H9 (cell line): ENCODE results near the gene CDKL1. TPM values are rescaled to one million over a fixed set of nuclear protein-coding genes. Genes with fewer than 3 reads are reported as not detected.
"Not testable (repeated sequence)": the region's sequence is repeated elsewhere in the genome, so short reads cannot be mapped to it uniquely, and the experiment has no call there.

Experiments
- DNase-seq: peaks from one replicate; pipeline ENCODE4 v3.0.0-alpha.2; 2017
- H2AFZ ChIP-seq: one replicate; pipeline ENCODE4 v1.6.1; 2013; ENCODE audit warnings: mild to moderate bottlenecking, low read length, control low read depth, moderate library complexity
- H2AK5ac ChIP-seq: 2 replicates; pipeline ENCODE4 v1.6.1; 2013; ENCODE audit warnings: low read length, control low read depth, mixed read lengths; ENCODE audit not compliant: insufficient read length
- H2BK120ac ChIP-seq: one replicate; pipeline ENCODE4 v1.6.1; 2013; ENCODE audit warnings: low read depth, mild to moderate bottlenecking, low read length, control low read depth, inconsistent platforms; ENCODE audit not compliant: poor library complexity, severe bottlenecking
- H2BK12ac ChIP-seq: 2 replicates; pipeline ENCODE4 v1.6.1; 2013; ENCODE audit warnings: low read length, control low read depth, mixed read lengths, low read depth; ENCODE audit not compliant: insufficient read length
- H2BK15ac ChIP-seq: 2 replicates; pipeline ENCODE4 v1.6.1; 2013; ENCODE audit warnings: low read depth, low read length, control low read depth
- H2BK20ac ChIP-seq: one replicate; pipeline ENCODE4 v1.6.1; 2013; ENCODE audit warnings: low read depth, mild to moderate bottlenecking, low read length, control low read depth, inconsistent platforms; ENCODE audit not compliant: poor library complexity, severe bottlenecking
- H2BK5ac ChIP-seq: 2 replicates; pipeline ENCODE4 v1.6.1; 2013; ENCODE audit warnings: low read length, control low read depth, mixed read lengths; ENCODE audit not compliant: insufficient read length
- H3K14ac ChIP-seq: 2 replicates; pipeline ENCODE4 v1.6.1; 2013; ENCODE audit warnings: low read length, control low read depth; ENCODE audit not compliant: insufficient read depth
- H3K18ac ChIP-seq: 2 replicates; pipeline ENCODE4 v1.6.1; 2013; ENCODE audit warnings: low read depth, mild to moderate bottlenecking, mixed read lengths, low read length, control low read depth; ENCODE audit not compliant: insufficient read length
- H3K23ac ChIP-seq: 2 replicates; pipeline ENCODE4 v1.6.1; 2013; ENCODE audit warnings: low read length, control low read depth, mixed read lengths, low read depth; ENCODE audit not compliant: insufficient read length
- H3K23me2 ChIP-seq: 2 replicates; pipeline ENCODE4 v1.6.1; 2013; ENCODE audit warnings: low read depth, mild to moderate bottlenecking, mixed read lengths, low read length, control low read depth; ENCODE audit not compliant: insufficient read length, poor library complexity, severe bottlenecking
- H3K27ac ChIP-seq: 2 replicates; pipeline ENCODE4 v1.5.1; 2013; ENCODE audit warnings: low read length, control low read depth, mixed read lengths, low read depth; ENCODE audit not compliant: insufficient read length
- H3K27me3 ChIP-seq: 2 replicates; pipeline ENCODE4 v1.6.1; 2013; ENCODE audit warnings: low read length, control low read depth, inconsistent platforms; ENCODE audit not compliant: insufficient read depth
- H3K4ac ChIP-seq: 2 replicates; pipeline ENCODE4 v1.6.1; 2013; ENCODE audit warnings: low read depth, mild to moderate bottlenecking, control low read depth, inconsistent platforms, low read length, moderate library complexity
- H3K4me1 ChIP-seq: 2 replicates; pipeline ENCODE4 v1.6.1; 2013; ENCODE audit warnings: low read length, control low read depth, inconsistent platforms; ENCODE audit not compliant: insufficient read depth
- H3K4me2 ChIP-seq: 2 replicates; pipeline ENCODE4 v1.6.1; 2013; ENCODE audit warnings: low read length, control low read depth, mixed read lengths; ENCODE audit not compliant: insufficient read length, insufficient read depth
- H3K56ac ChIP-seq: 2 replicates; pipeline ENCODE4 v1.6.1; 2013; ENCODE audit warnings: low read depth, mild to moderate bottlenecking, mixed read lengths, low read length, control low read depth; ENCODE audit not compliant: insufficient read length
- H3K79me1 ChIP-seq: 2 replicates; pipeline ENCODE4 v1.6.1; 2013; ENCODE audit warnings: low read depth, mild to moderate bottlenecking, moderate library complexity, low read length, control low read depth, inconsistent platforms; ENCODE audit not compliant: insufficient read depth, poor library complexity, severe bottlenecking
- H3K79me2 ChIP-seq: 2 replicates; pipeline ENCODE4 v1.6.1; 2013; ENCODE audit warnings: low read length, control low read depth, inconsistent platforms; ENCODE audit not compliant: insufficient read depth
- H3K9ac ChIP-seq: 2 replicates; pipeline ENCODE4 v1.6.1; 2013; ENCODE audit warnings: low read length, control low read depth, mixed read lengths; ENCODE audit not compliant: insufficient read length; ENCODE audit errors: extremely low read depth
- H3K9me3 ChIP-seq: one replicate; pipeline ENCODE4 v1.6.1; 2013; ENCODE audit warnings: low read depth, low read length, inconsistent platforms; ENCODE audit not compliant: control insufficient read depth
- H3T11ph ChIP-seq: one replicate; pipeline ENCODE4 v1.6.1; 2013; ENCODE audit warnings: mild to moderate bottlenecking, low read length, control low read depth, inconsistent platforms
- H4K20me1 ChIP-seq: one replicate; pipeline ENCODE4 v1.6.1; 2013; ENCODE audit not compliant: control insufficient read depth, insufficient read length, insufficient read depth
- H4K5ac ChIP-seq: 2 replicates; pipeline ENCODE4 v1.6.1; 2013; ENCODE audit warnings: low read depth, mild to moderate bottlenecking, mixed read lengths, low read length, control low read depth; ENCODE audit not compliant: insufficient read length
- H4K8ac ChIP-seq: replicated peaks from 2 replicates; pipeline ENCODE4 v1.6.1; 2013; ENCODE audit warnings: low read length, control low read depth, mixed read lengths, low read depth; ENCODE audit not compliant: insufficient read length
- H4K91ac ChIP-seq: 2 replicates; pipeline ENCODE4 v1.6.1; 2013; ENCODE audit warnings: low read depth, mild to moderate bottlenecking, moderate library complexity, mixed read lengths, low read length, control low read depth; ENCODE audit not compliant: insufficient read length
- H3K27ac Mint-ChIP-seq, 3 experiments: 2 replicates in 2 of 3; 3 replicates in 1 of 3; pipeline ENCODE4 v1.8.0; 2020 to 2021; ENCODE audit warnings: mixed read lengths in 3 of 3, mild to moderate bottlenecking in 1 of 3, moderate library complexity in 1 of 3
- H3K27me3 Mint-ChIP-seq: 2 replicates; pipeline ENCODE4 v1.8.0; 2021; ENCODE audit warnings: low read depth, mild to moderate bottlenecking, moderate library complexity, mixed read lengths
- H3K36me3 Mint-ChIP-seq, 3 experiments: 2 replicates in 2 of 3; 3 replicates in 1 of 3; pipeline ENCODE4 v1.8.0; 2020 to 2021; ENCODE audit warnings: low read depth in 3 of 3, mixed read lengths in 3 of 3; ENCODE audit not compliant: insufficient read depth in 1 of 3
- H3K4me1 Mint-ChIP-seq, 2 experiments: 2 replicates each; pipeline ENCODE4 v1.8.0; 2020; ENCODE audit warnings: mixed read lengths in 2 of 2
- H3K4me3 Mint-ChIP-seq, 2 experiments: 2 replicates in 1 of 2; 3 replicates in 1 of 2; pipeline ENCODE4 v1.8.0; 2020 to 2021; ENCODE audit warnings: mild to moderate bottlenecking in 2 of 2, mixed read lengths in 2 of 2, moderate library complexity in 1 of 2
- H3K9me3 Mint-ChIP-seq, 2 experiments: 2 replicates in 1 of 2; 3 replicates in 1 of 2; pipeline ENCODE4 v1.8.0; 2020; ENCODE audit warnings: mild to moderate bottlenecking in 2 of 2, mixed read lengths in 2 of 2, moderate library complexity in 1 of 2
- CTCF ChIP-seq: fragments of 200-600 bp; sonication (generic); conservative IDR thresholded peaks from 3 replicates; pipeline ENCODE4 v1.8.0; 2021; ENCODE audit warnings: antibody characterized with exemption, mild to moderate bottlenecking
- WGBS: extraction: QIAGEN DNeasy Blood & Tissue Kit; methylation state at CpG from one replicate; pipeline ENCODE4 v1.1.7; 2013; ENCODE audit warnings: missing lambda C conversion rate, low lambda C conversion rate, mixed read lengths; ENCODE audit not compliant: insufficient read length; ENCODE audit errors: extremely low coverage; 5-methylcytosine and 5-hydroxymethylcytosine counted together
- total RNA-seq: library from RNA; stranded (reverse); gene quantifications from 2 replicates; pipeline ENCODE4 v1.2.1, GENCODE V29; 2021

Gene CDKL1
- total RNA-seq, 1 experiment from 2014 or later = 0.72 TPM

- Histone ChIP-seq H4K91ac (no peak overlapping the region), H3K23me2 (no peaks in the 10 kb centered on the region), H4K20me1 (no peaks in the 10 kb centered on the region), H2AK5ac (no peak overlapping the region), H3K9me3 (no peaks in the 10 kb centered on the region), H2AFZ (no peak overlapping the region), H3K9ac (no peak overlapping the region), H3K27ac (no peak overlapping the region), H3T11ph (no peak overlapping the region), H3K56ac (no peak overlapping the region), H3K4ac (no peak overlapping the region), H3K4me2 (no peak overlapping the region), H3K79me1 (no peaks in the 10 kb centered on the region), H2BK15ac (no peak overlapping the region), H3K4me1 (no peaks in the 10 kb centered on the region), H3K14ac (no peak overlapping the region), H3K23ac (no peak overlapping the region), H3K79me2 (no peaks in the 10 kb centered on the region), H3K27me3 (no peaks in the 10 kb centered on the region), H3K18ac (no peak overlapping the region), H2BK120ac (no peak overlapping the region), H2BK20ac (no peak overlapping the region), H4K8ac (no peak overlapping the region), H2BK12ac (no peak overlapping the region), H2BK5ac (no peak overlapping the region), H4K5ac (no peak overlapping the region)
- no peaks in the 10 kb centered on the region for H3K36me3 Mint-ChIP-seq
- no peak overlapping the region for H3K27ac Mint-ChIP-seq
- no peak for DNase-seq
- H3K27me3 Mint-ChIP-seq = no peaks in the 10 kb centered on the region
- H3K4me3 Mint-ChIP-seq = no peak overlapping the region
- H3K4me1 Mint-ChIP-seq = peaks cover 12 to 13% of the 10 kb centered on the region in 2 experiments; a peak in 3 of 4 replicates
- TF ChIP-seq CTCF = no peak
- no CpG with 5 or more reads among the region's 6 CpGs for WGBS
- H3K9me3 Mint-ChIP-seq = no peaks in the 10 kb centered on the region
Observed at GRCh38 chr14:50357124-50357523, 39.6 kb downstream of the CDKL1 start.

- H4K5ac ChIP-seq, H3K79me1 ChIP-seq, H3K4me2 ChIP-seq, H3K9me3 ChIP-seq, H3T11ph ChIP-seq, H2AK5ac ChIP-seq, H3K27me3 ChIP-seq, H3K56ac ChIP-seq, H2BK5ac ChIP-seq, H3K18ac ChIP-seq, H3K4ac ChIP-seq, H3K9me3 Mint-ChIP-seq, H4K91ac ChIP-seq, H3K4me1 ChIP-seq, H3K36me3 Mint-ChIP-seq, H3K27me3 Mint-ChIP-seq, H4K20me1 ChIP-seq, H3K23ac ChIP-seq, H3K27ac Mint-ChIP-seq, H3K9ac ChIP-seq, H2BK120ac ChIP-seq, H2BK15ac ChIP-seq, H3K14ac ChIP-seq, H4K8ac ChIP-seq, H3K4me3 Mint-ChIP-seq, H3K23me2 ChIP-seq, H2BK20ac ChIP-seq, H3K27ac ChIP-seq, DNase-seq, H2AFZ ChIP-seq, H2BK12ac ChIP-seq, H3K79me2 ChIP-seq: not testable (repeated sequence)
- peaks cover 12 to 13% of the 10 kb centered on the region in 2 experiments; a peak in 3 of 4 replicates for H3K4me1 Mint-ChIP-seq
- no CpG with 5 or more reads among the region's 3 CpGs for WGBS
Observed at GRCh38 chr14:50356283-50356682, 40.4 kb downstream of the CDKL1 start.
